Measurements from ENCODE around the gene RABEP1.
"Not testable (repeated sequence)": the region's sequence is repeated elsewhere in the genome, so short reads cannot be mapped to it uniquely, and the experiment has no call there.

Gene RABEP1, protein sequence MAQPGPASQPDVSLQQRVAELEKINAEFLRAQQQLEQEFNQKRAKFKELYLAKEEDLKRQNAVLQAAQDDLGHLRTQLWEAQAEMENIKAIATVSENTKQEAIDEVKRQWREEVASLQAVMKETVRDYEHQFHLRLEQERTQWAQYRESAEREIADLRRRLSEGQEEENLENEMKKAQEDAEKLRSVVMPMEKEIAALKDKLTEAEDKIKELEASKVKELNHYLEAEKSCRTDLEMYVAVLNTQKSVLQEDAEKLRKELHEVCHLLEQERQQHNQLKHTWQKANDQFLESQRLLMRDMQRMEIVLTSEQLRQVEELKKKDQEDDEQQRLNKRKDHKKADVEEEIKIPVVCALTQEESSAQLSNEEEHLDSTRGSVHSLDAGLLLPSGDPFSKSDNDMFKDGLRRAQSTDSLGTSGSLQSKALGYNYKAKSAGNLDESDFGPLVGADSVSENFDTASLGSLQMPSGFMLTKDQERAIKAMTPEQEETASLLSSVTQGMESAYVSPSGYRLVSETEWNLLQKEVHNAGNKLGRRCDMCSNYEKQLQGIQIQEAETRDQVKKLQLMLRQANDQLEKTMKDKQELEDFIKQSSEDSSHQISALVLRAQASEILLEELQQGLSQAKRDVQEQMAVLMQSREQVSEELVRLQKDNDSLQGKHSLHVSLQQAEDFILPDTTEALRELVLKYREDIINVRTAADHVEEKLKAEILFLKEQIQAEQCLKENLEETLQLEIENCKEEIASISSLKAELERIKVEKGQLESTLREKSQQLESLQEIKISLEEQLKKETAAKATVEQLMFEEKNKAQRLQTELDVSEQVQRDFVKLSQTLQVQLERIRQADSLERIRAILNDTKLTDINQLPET

DNA sequence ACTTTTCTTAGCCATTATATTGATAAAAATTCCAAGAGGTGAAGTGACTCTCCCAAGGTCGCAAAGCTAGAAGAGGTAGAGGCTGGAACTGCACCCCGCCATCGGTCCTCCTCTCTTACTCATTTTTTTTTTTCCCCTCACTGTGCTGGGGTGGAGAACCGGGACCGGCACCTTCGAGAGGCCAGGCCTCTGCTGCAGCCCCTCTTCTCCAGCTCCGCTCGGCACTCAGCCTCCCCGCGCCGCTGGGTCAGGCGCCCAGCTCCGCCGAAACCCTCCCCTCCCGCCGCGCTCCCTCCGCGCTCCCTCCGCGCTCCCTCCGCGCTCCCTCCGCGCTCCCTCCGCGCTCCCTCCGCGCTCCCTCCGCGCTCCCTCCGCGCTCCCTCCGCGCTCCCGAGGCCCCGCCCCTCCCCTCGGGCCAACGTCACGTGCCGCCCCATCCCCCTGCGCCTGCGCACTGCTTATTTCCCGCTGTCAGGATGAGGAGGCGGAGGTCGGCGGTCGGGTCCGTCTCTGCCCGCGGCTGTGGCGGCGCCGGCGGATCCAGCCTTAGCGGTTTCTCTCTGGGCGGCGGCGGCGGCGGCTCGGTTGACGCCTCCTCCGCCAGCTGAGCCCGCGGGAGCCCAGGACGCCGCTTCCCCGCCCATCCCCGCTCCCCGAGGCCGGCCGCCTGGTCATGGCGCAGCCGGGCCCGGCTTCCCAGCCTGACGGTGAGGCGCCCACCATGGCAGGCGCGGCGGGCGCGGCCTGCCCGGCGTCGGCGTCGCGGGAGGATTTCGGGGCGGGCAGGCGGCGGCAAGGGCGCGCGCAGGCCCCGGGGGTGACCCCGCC lies at the start of gene RABEP1:
Gene RABEP1 (plus strand): TSS at position 471 of the 828 bp plus-strand sequence. CDS start 203 bp downstream, at position 674.
- H3K4me3 ChIP-seq = peak within 1 kb of the TSS; percentile 60 to 81 (median 69)
- H3K27ac ChIP-seq = peak within 1 kb of the TSS; percentile 74 to 96 (median 87)

GRCh38 chr17:5233492-5233891 lies 48.6 kb upstream of the RABEP1 start:
- peak overlapping the region in 4 of 21 experiments; percentile 3 to 75 (median 48) for H3K27ac ChIP-seq
- not testable (repeated sequence) for H3K4me3 ChIP-seq

- H3K4me3 ChIP-seq = no peak within 1 kb of the TSS
- H3K27ac ChIP-seq = peak within 1 kb of the TSS in 8 of 21 experiments; percentile 3 to 75 (median 51)
These were observed 47.2 kb upstream of the RABEP1 start, which contains the start of gene SCIMP for GRCh38 chr17:5234645-5235576. Gene SCIMP (minus strand): TSS chr17:5234860. CDS start chr17:5234755, 105 bp downstream.

DNA sequence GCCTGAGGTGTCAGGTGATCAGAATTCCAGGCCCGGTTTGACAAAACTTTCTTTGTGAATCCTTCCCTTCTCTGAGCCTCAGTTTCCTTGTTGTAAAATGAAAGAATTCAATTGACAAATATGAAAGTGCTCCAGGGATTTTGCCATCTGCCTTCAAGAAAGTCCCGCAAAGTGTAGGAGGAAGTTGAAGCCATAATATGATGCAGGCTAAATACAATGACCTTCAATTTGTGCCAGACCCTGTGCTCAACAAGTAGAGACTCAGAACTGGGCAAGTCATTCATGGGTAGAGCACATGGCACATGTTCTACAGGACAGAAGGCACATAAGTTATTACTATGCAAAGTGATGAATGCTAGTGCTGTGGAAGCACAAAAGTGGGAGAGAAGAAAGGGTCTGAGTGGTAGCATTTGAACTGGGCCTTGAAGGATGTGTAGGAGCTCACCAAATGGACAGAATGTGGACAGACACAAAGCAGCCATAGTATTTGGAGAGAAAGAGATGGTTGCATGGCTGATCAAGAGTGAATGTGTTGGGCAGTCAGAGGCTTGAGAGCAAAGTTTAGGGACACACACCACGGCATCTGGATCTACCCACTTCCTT lies 45.0 kb upstream of the RABEP1 start:
- Histone ChIP-seq H3K4me3 (no peak overlapping the region), H3K27ac (peak overlapping the region in 4 of 21 experiments; percentile 2 to 39 (median 16))

DNA sequence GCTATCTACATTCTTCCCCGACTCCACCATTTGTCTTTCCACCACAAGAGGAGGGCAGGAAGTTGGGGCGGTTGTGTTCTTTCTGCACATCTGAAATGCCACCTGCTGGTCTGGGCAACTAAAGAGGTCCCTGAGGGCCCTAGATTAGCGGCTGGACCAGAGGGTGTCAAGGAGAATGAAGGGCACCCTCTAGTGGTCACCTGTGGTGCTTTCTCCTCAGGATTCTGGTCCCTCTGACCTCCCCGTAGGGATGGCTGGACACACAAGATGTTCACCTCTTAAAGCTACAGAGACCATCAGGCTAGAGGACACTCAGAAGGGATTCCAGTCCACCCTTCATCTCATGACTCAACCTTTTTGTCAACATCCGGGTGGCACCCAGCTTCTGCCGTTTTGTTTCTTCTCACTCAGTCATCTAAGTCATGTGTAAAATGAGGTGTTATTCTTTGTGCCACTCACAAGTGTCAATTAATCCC lies 44.5 kb upstream of the RABEP1 start:
- Histone ChIP-seq H3K4me3 (no peak overlapping the region), H3K27ac (peak overlapping the region in 4 of 21 experiments; percentile 2 to 39 (median 16))

DNA sequence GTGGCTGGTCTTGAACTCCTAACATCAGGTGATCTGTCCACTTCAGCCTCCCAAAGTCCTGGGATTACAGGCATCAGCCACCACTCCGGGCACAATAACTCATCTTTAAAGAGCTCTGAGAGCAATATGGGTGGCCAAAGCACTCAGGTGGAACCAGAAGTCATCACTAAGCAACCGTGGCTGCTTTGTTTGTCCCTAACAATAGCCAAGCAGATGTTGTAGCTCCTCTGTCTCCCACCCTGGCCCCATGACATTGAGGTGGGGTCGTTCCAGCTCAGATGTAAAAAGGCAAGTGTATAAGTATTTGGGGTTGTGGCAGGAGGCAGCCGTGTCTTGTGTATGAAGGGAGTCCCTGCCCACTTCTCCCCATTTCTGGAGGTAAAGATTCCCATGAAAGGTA lies 43.8 kb upstream of the RABEP1 start:
- H3K4me3 ChIP-seq = no peak overlapping the region
- H3K27ac ChIP-seq = peak overlapping the region in 2 of 21 experiments; percentile 11 to 29

DNA sequence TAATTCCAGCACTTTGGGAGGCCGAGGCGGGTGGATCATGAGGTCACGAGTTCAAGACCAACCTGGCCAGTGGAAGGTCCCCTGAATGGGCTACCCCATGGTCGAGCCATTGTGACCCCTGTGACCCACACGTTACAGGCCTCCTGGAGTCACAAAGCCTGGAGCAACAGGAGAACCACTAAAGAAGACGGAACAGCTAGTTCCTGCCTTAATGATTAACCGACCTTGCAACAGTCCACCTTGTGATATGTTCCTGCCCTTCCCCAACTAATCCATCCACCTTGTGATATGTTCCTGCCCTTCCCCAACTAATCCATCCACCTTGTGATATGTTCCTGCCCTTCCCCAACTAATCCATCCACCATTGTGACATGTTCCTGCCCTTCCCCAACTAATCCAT lies 42.3 kb upstream of the RABEP1 start:
- H3K27ac ChIP-seq, H3K4me3 ChIP-seq: not testable (repeated sequence)

- H3K27ac ChIP-seq = peak overlapping the region in 9 of 21 experiments; percentile 1 to 79 (median 63)
- H3K4me3 ChIP-seq = no peak overlapping the region
These were observed 40.0 kb upstream of the RABEP1 start for GRCh38 chr17:5241861-5242671.

GRCh38 chr17:5247621-5248020 lies 34.5 kb upstream of the RABEP1 start:
- H3K4me3 ChIP-seq = no peak overlapping the region
- no peak overlapping the region for H3K27ac ChIP-seq

DNA sequence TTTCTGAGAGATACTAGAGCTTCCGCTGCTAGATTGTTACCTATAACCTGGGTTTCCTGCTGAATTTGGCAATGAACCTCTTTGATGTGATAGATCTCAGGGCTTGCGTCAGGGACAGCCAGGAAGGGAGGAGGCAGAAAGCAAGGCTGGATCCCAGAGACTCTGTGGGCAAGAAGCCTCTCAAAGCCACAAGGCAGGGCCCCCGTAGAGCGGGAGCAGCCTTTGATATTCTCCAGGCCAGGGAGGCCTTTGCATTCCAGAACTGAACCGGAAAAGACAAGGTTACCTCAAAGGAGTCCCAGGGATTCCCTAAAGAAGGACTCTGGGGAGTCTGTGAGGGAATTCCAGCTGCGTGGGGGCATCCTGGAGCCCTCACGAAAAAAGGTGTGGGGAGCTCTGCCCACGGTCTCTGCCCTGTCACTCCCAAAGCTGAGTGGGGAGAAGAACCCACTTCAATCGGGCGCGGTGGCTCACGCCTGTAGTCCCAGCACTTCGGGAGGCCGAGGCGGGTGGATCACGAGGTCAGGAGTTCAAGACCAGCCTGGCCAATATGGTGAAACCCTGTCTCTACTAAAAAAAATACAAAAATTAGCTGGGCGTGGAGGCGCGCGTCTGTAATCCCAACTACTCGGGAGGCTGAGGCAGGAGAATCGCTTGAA lies 33.1 kb upstream of the RABEP1 start:
- H3K4me3 ChIP-seq = no peak overlapping the region
- no peak overlapping the region for H3K27ac ChIP-seq

- H3K27ac ChIP-seq = no peak overlapping the region
- no peak overlapping the region for H3K4me3 ChIP-seq
These were observed 32.5 kb upstream of the RABEP1 start for GRCh38 chr17:5249615-5250014.

DNA sequence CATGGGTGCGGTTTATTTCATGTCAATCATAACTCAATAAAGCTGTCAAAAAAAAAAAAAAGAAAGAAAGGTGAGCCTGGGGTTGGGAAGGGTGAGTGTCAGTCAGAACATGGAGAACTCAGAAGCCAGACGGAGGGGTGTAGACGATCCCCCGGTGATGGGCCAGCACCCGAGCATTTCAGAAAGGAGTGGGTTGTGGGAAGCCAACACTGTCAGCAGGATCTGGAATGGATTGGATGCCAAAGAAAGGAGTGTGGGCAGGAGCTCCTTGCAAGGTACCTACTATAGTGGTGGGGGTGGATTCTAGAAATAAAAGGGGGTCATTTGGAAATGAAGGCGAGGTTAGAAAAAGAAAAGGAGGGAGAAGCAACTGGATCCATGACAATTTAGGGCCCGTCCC lies 27.7 kb upstream of the RABEP1 start:
- Histone ChIP-seq H3K4me3 (no peak overlapping the region), H3K27ac (peak overlapping the region in 2 of 21 experiments; percentile 44 to 46)

- no peak overlapping the region for H3K4me3 ChIP-seq
- peak overlapping the region in 2 of 21 experiments; percentile 44 to 46 for H3K27ac ChIP-seq
These were observed 27.1 kb upstream of the RABEP1 start for GRCh38 chr17:5254903-5255521.

DNA sequence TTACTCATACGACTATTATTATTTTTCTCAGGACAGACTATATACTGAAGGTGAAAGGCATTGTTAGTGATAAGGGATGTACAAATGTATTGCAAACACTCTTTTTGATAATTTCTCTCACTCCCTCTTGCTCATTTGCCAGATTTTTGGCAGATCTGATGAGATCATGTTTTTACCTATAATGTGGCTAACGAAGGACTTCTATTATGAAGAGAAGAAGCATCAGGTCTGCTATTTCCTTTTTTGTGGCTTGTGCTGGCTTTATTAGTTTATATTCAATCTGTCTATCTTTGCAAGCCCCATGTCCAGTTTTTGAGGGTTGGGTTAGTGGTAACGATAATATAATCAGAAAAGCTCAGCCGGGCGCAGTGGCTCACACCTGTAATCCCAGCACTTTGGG lies 25.0 kb upstream of the RABEP1 start:
- Histone ChIP-seq H3K4me3 (no peak overlapping the region), H3K27ac (no peak overlapping the region)

DNA sequence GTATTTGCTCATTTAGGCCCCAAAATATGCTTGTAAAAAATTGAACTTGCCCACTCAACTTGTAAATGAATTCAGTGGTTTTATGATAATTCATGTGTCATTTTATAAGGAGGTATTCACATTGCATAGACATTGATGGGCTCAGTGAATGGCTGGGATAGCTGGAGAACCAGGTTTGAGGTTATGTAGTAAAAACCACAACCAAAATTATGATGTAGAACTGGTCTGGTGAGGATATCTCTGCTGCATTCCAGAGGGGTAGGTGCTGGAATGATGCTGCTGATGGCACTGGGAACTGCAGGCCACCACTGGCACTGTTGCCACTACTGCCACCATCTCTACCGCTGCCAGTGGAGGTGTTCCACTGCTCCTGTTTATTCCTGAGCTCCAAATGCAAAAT lies 21.5 kb upstream of the RABEP1 start:
- no peak overlapping the region for H3K27ac ChIP-seq
- no peak overlapping the region for H3K4me3 ChIP-seq

GRCh38 chr17:5262416-5262991 lies 19.6 kb upstream of the RABEP1 start:
- H3K4me3 ChIP-seq = no peak overlapping the region
- H3K27ac ChIP-seq = no peak overlapping the region
